SKM-1 treated with dmso at 0.1 percent for 144 hours (cell line): ENCODE measurements around the gene ERGIC1.
A peak's percentile ranks its signal among the peaks of the same experiment; 100 is the strongest.
"Not testable (repeated sequence)": the region's sequence is repeated elsewhere in the genome, so short reads cannot be mapped to it uniquely, and the experiment has no call there.

ENCODE experiments used
- DNase-seq: peaks from one replicate; lab custom pipeline; 2025; ENCODE audit not compliant: unreplicated experiment; lab: John Stamatoyannopoulos, UW

ERGIC1 gene

GRCh38 chr5:172877466-172878260 lies 43.6 kb downstream of the ERGIC1 start:
- peak; percentile 41 for DNase-seq

- no peak for DNase-seq
Observed at GRCh38 chr5:172878585-172878932, 44.5 kb downstream of the ERGIC1 start.

GRCh38 chr5:172878933-172879752 lies 45.1 kb downstream of the ERGIC1 start:
- no peak for DNase-seq

GRCh38 chr5:172881691-172882370 lies 47.8 kb downstream of the ERGIC1 start:
- DNase-seq: no peak

GRCh38 chr5:172883066-172883465 lies 49.0 kb downstream of the ERGIC1 start:
- DNase-seq: no peak

GRCh38 chr5:172885597-172886340 lies 51.7 kb downstream of the ERGIC1 start:
- DNase-seq: no peak

GRCh38 chr5:172886476-172886875 lies 52.4 kb downstream of the ERGIC1 start:
- DNase-seq: no peak

- peak; percentile 96 for DNase-seq
Observed at GRCh38 chr5:172886974-172887501, 53.0 kb downstream of the ERGIC1 start.

- DNase-seq: no peak
Observed at GRCh38 chr5:172887692-172888091, 53.6 kb downstream of the ERGIC1 start.

GRCh38 chr5:172890659-172891058 lies 56.6 kb downstream of the ERGIC1 start:
- no peak for DNase-seq

GRCh38 chr5:172891716-172892421 lies 57.8 kb downstream of the ERGIC1 start:
- DNase-seq: no peak

GRCh38 chr5:172892713-172893112 lies 58.7 kb downstream of the ERGIC1 start:
- DNase-seq: no peak

GRCh38 chr5:172894767-172895388 lies 60.8 kb downstream of the ERGIC1 start:
- no peak for DNase-seq

- no peak for DNase-seq
Observed at GRCh38 chr5:172895549-172895948, 61.5 kb downstream of the ERGIC1 start.

GRCh38 chr5:172896465-172896864 lies 62.4 kb downstream of the ERGIC1 start:
- no peak for DNase-seq

GRCh38 chr5:172897067-172897466 lies 63.0 kb downstream of the ERGIC1 start:
- DNase-seq: not testable (repeated sequence)

- DNase-seq: no peak
Observed at GRCh38 chr5:172897481-172898217, 63.6 kb downstream of the ERGIC1 start.

GRCh38 chr5:172898218-172898842 lies 64.3 kb downstream of the ERGIC1 start:
- DNase-seq: no peak
